Measurements from ENCODE around the gene OTOF.

OTOF gene

DNA sequence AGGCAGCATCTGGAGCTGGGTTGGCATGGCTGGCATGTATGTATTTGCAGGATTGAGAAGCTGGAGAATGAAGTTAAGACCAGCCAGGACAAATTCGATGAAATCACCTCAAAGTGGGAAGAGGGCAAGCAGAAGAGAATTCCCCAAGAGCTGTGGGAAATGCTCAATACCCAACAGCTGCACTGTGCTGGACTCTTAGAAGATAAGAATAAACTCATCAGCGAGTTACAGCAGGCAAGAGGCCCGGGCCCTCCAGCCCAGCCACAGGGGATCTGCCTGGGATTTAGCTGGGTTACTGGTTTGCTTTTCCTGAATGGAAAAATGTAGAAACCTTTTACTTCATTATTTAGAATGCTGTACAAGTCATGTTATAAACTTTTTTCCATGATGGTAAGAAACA lies 53.7 kb downstream of the OTOF start:
- no peak for DNase-seq

DNA sequence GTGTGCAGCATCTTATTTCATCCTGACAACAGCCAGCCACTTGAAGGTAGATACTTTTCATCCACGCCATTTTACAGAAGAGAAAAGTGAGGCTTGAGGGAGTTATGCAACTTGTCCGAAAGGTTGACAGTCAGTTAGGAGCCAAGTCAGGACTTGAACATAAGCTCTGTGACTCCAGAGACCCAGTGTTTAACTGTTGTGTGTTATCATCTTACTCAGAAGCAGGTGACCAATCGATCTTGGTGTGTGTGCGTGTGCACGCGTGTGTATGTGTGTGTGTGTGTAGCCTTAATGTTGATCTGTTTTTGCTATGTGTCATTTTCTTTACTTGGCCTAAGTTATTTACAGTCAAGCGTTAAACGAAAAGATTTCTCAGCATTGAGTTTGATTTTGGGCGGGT lies 54.2 kb downstream of the OTOF start:
- no peak for TF ChIP-seq POLR2A (IDR thresholded peaks at IDR 0.05; ENCODE audit: low read length)
- no peak for TF ChIP-seq GATA1 (IDR thresholded peaks at IDR 0.05; ENCODE audit: low read depth, low read length)
- no peak for DNase-seq

More for the DNA sequence above, 53.7 kb downstream of the OTOF start:
- TF ChIP-seq POLR2A (IDR thresholded peaks at IDR 0.05; ENCODE audit: low read length) = no peak

DNA sequence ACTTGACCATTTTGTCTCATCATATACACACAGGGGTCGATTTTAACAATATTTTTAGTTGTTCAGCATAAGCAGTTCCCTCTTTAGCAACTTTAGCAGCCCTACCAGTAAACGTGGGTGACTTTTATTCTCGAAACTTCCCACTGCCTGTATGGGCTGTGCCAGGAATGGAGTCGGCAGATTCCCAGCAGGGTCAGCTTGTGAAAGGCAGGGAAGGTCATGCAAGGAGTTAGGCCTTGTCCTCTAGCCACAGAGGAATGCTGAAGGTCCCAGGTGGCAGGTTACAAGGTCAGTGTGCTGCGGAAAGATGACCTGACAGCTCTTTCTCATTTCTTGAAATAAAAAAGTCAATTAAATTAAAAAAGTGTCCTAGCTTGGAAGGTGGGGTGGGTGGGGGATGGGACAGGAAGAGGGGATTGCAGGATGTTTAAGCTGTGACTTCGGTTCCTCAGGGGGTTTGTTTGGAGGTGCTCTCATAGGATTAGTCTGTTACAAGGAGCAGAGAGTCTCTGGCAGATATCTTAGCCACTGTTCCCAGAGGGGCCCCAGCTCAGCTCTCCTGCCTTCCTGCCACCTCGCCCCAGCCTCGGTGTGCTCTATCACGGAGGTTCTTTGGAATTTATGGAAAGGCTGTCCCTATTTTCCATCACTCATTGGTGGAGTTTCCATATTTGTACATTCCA lies 54.8 kb downstream of the OTOF start:
- no peak for DNase-seq
- TF ChIP-seq POLR2A (IDR thresholded peaks at IDR 0.05; ENCODE audit: low read length) = no peak
- no peak for TF ChIP-seq GATA1 (IDR thresholded peaks at IDR 0.05; ENCODE audit: low read depth, low read length)

DNA sequence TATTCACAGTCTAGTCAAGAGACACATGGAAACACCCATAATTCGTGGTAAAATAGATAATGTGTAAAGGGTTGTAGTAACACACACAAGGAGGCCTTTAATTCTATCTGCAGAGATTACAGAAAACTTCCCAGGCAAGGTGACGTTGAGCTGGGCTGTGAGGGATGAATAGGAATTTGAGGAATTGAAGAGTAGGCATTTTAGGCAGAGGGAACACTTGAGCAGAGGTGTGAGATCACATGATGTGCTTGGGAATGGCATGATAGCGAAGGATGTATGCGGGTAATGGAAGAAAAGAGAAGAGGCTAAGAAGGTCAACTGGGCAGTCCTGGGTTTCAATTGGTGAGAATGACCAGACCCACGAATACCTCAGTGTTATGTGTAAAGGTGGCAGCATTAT lies 56.0 kb downstream of the OTOF start:
- no peak for DNase-seq
- TF ChIP-seq POLR2A (IDR thresholded peaks at IDR 0.05; ENCODE audit: low read length) (no peak), GATA1 (IDR thresholded peaks at IDR 0.05; ENCODE audit: low read depth, low read length) (no peak)

DNA sequence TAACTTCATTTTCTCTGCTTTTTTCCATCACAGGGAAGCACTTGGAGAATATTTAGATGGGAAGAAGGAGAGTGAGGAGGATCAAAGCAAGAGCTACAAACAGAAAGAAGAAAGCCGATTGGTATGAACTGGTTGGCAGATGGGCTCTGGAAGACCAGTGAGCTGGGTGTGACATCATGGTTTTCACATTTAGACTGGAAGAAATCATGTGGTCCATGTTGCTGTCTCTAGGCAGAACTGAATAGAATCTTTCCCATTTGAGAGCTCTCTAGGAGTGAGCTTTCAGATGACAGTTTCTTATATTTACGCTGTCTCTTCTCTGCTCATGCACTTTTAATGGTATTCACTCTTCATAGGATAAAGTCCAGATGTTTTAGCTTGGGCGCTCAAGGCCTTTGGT lies 63.6 kb downstream of the OTOF start:
- DNase-seq = no peak

DNA sequence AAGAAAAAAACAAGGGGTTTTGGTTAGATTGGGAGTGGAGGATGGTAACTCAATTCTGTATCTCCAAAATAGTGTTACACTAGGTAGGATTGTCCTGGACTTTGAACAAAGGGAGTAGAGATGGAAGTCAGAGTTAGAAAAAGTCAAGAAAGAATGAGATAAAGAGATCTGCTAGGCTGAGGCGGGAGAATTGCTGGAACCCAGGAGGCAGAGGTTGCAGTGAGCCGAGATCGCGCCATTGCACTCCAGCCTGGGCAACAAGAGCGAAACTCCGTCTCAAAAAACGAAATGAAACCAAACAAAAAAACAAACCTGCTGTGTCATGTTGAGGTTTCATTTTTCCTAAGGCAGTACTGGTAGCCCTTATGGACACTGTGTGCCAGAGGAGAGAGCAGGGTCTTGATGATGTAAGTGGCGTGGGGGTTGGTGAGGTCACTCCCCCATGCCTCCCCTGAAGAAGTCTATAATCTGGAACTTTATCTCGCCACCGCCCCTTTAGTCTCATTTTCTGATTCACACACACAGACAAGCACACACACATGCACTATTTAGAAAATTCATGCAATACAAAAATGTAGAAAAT lies 65.7 kb downstream of the OTOF start:
- DNase-seq = peak; percentile 70 to 83
- TF ChIP-seq GATA1 (IDR thresholded peaks at IDR 0.05; ENCODE audit: low read depth, low read length) = no peak
- peak; percentile 52 for TF ChIP-seq POLR2A (IDR thresholded peaks at IDR 0.05; ENCODE audit: low read length)

More for the DNA sequence above, 63.6 kb downstream of the OTOF start:
- TF ChIP-seq GATA1 (IDR thresholded peaks at IDR 0.05; ENCODE audit: low read depth, low read length) (no peak), POLR2A (IDR thresholded peaks at IDR 0.05; ENCODE audit: low read length) (no peak)

DNA sequence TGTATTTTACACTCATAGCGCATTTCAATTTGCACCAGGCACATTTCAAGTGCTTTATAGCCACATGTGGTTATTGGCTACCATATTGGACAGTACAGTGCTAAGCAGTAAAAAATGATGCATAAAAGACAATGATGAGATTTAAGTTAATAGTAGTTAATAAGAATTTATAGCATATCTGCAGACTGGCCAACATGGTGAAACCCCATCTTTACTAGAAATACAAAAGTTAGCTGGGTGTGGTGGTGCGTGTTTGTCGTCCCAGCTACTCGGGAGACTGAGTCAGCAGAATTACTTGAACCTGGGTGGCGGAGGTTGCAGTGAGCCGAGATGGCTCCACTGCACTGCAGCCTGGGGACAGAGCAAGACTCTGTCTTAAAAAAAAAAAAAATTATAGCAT lies 66.5 kb downstream of the OTOF start:
- TF ChIP-seq GATA1 (IDR thresholded peaks at IDR 0.05; ENCODE audit: low read depth, low read length) (no peak), POLR2A (IDR thresholded peaks at IDR 0.05; ENCODE audit: low read length) (no peak)
- no peak for DNase-seq

DNA sequence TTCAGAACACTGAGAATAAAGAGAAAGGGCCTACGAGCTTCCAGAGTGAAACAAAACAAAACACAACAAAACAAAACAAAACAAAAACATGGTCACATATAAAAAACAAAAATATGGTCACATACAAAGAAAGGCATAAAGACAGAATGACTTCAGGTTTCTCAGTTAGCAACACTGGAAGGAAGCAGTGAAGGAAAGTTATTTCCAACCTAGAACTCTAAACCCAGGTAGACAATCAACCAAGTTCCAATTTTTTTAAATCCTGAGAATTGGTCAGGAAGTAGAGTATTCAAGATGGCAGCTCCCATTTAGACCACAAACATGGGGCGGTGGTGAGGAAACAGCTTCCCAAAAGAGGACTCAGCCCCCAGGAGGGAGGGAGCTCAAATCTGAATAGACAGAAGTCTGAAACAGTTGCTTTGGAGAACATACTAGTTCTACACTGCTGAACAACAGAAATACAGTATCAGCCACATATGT lies 67.1 kb downstream of the OTOF start:
- TF ChIP-seq POLR2A (IDR thresholded peaks at IDR 0.05; ENCODE audit: low read length) = no peak
- TF ChIP-seq GATA1 (IDR thresholded peaks at IDR 0.05; ENCODE audit: low read depth, low read length) = no peak
- no peak for DNase-seq

DNA sequence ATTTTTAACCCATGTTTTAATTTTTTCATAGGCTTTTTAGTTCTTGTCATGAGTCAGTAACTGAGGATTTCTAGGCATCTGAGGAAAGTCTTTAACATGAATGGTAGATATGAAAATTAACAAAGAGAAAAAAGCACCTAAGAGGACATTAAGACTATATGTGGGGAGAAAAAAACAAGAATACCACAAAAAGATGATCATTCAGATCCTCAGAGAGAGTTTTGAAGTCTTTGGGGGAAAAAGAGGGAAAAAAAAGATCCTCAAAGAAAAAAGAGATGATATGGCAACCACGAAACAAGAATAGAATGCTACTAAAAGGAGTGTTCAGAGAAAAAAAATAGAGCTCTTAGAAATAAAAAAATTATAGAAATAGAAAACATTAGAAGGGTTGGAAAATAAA lies 68.1 kb downstream of the OTOF start:
- no peak for DNase-seq
- TF ChIP-seq GATA1 (IDR thresholded peaks at IDR 0.05; ENCODE audit: low read depth, low read length) (no peak), POLR2A (IDR thresholded peaks at IDR 0.05; ENCODE audit: low read length) (no peak)

DNA sequence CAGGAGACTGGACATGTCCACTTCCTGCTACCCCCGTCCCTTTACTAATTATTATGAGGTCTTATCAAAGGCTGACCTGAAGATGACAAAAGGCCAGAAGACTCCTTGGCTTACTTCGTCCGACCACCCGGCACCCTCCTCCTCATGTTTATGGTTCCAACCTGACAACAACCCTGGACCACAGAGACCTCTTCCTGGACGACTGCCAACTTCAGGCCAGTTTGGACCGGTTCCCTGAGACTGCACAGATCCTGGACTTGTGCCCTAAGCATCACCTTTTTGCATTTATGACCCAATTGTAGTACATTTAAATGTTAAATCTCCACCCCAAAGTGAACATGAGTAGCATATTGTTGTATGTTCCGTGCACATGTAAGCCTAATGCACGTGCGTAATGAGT lies 70.4 kb downstream of the OTOF start:
- TF ChIP-seq GATA1 (IDR thresholded peaks at IDR 0.05; ENCODE audit: low read depth, low read length) = no peak
- no peak for TF ChIP-seq POLR2A (IDR thresholded peaks at IDR 0.05; ENCODE audit: low read length)
- DNase-seq = no peak
